ENCODE data around the gene ELOA.

DNA sequence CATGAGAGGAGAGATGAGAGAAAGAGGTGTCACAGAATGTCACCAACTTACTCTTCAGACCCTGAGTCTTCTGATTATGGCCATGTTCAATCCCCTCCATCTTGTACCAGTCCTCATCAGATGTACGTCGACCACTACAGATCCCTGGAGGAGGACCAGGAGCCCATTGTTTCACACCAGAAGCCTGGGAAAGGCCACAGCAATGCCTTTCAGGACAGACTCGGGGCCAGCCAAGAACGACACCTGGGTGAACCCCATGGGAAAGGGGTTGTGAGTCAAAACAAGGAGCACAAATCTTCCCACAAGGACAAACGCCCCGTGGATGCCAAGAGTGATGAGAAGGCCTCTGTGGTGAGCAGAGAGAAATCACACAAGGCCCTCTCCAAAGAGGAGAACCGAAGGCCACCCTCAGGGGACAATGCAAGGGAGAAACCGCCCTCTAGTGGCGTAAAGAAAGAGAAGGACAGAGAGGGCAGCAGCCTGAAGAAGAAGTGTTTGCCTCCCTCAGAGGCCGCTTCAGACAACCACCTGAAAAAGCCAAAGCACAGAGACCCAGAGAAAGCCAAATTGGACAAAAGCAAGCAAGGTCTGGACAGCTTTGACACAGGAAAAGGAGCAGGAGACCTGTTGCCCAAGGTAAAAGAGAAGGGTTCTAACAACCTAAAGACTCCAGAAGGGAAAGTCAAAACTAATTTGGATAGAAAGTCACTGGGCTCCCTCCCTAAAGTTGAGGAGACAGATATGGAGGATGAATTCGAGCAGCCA, 8.0 kb downstream of the ELOA start:
- TF ChIP-seq EZH2 (IDR thresholded peaks at IDR 0.05; ENCODE audit: low read depth, unreplicated experiment): no peak
- no peak for TF ChIP-seq POLR2AphosphoS5 (IDR thresholded peaks at IDR 0.05; ENCODE audit: low read depth)
- TF ChIP-seq, protein P1, sequence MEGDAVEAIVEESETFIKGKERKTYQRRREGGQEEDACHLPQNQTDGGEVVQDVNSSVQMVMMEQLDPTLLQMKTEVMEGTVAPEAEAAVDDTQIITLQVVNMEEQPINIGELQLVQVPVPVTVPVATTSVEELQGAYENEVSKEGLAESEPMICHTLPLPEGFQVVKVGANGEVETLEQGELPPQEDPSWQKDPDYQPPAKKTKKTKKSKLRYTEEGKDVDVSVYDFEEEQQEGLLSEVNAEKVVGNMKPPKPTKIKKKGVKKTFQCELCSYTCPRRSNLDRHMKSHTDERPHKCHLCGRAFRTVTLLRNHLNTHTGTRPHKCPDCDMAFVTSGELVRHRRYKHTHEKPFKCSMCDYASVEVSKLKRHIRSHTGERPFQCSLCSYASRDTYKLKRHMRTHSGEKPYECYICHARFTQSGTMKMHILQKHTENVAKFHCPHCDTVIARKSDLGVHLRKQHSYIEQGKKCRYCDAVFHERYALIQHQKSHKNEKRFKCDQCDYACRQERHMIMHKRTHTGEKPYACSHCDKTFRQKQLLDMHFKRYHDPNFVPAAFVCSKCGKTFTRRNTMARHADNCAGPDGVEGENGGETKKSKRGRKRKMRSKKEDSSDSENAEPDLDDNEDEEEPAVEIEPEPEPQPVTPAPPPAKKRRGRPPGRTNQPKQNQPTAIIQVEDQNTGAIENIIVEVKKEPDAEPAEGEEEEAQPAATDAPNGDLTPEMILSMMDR (conservative IDR thresholded peaks at IDR 0.05; ENCODE audit: low read depth in 2 of 2): peak; percentile 81 to 88
- no peak for TF ChIP-seq EZH2phosphoT487 (IDR thresholded peaks at IDR 0.05; ENCODE audit: unreplicated experiment)
- TF ChIP-seq, protein P2, sequence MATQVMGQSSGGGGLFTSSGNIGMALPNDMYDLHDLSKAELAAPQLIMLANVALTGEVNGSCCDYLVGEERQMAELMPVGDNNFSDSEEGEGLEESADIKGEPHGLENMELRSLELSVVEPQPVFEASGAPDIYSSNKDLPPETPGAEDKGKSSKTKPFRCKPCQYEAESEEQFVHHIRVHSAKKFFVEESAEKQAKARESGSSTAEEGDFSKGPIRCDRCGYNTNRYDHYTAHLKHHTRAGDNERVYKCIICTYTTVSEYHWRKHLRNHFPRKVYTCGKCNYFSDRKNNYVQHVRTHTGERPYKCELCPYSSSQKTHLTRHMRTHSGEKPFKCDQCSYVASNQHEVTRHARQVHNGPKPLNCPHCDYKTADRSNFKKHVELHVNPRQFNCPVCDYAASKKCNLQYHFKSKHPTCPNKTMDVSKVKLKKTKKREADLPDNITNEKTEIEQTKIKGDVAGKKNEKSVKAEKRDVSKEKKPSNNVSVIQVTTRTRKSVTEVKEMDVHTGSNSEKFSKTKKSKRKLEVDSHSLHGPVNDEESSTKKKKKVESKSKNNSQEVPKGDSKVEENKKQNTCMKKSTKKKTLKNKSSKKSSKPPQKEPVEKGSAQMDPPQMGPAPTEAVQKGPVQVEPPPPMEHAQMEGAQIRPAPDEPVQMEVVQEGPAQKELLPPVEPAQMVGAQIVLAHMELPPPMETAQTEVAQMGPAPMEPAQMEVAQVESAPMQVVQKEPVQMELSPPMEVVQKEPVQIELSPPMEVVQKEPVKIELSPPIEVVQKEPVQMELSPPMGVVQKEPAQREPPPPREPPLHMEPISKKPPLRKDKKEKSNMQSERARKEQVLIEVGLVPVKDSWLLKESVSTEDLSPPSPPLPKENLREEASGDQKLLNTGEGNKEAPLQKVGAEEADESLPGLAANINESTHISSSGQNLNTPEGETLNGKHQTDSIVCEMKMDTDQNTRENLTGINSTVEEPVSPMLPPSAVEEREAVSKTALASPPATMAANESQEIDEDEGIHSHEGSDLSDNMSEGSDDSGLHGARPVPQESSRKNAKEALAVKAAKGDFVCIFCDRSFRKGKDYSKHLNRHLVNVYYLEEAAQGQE (IDR thresholded peaks at IDR 0.05; ENCODE audit: unreplicated experiment): no peak
- TF ChIP-seq JUNB (IDR thresholded peaks at IDR 0.05; ENCODE audit: unreplicated experiment): no peak
- no peak for TF ChIP-seq STAT1 (IDR thresholded peaks at IDR 0.05; ENCODE audit: unreplicated experiment)
- TF ChIP-seq CREB1 (CRISPR knock-in tag; IDR thresholded peaks at IDR 0.05; ENCODE audit: low read depth): no peak
